T-helper 2 cell treated with Interferon-gamma antibody and Interleukin-4, amounts not matched to agents 5 μg/mL and 100 μg/mL, for 36 hours (primary cell): ENCODE results near the gene TSN.
"Not testable (repeated sequence)": the region's sequence is repeated elsewhere in the genome, so short reads cannot be mapped to it uniquely, and the experiment has no call there.

ENCODE experiments used
- DNase-seq: peaks from one replicate; pipeline ENCODE4 v3.0.0; 2021; ENCODE audit warnings: low spot score
- H3K27ac Mint-ChIP-seq: one replicate; pipeline ENCODE4 v1.8.0; 2021; ENCODE audit warnings: mild to moderate bottlenecking, mixed read lengths
- H3K27me3 Mint-ChIP-seq: one replicate; pipeline ENCODE4 v1.8.0; 2021; ENCODE audit warnings: low read depth, mixed read lengths
- H3K36me3 Mint-ChIP-seq: one replicate; pipeline ENCODE4 v1.8.0; 2021; ENCODE audit warnings: low read depth, mixed read lengths
- H3K4me1 Mint-ChIP-seq: one replicate; pipeline ENCODE4 v1.8.0; 2021; ENCODE audit warnings: low read depth, mixed read lengths
- H3K4me3 Mint-ChIP-seq: one replicate; pipeline ENCODE4 v1.8.0; 2022; ENCODE audit warnings: mild to moderate bottlenecking, moderate library complexity, mixed read lengths
- H3K9me3 Mint-ChIP-seq: one replicate; pipeline ENCODE4 v1.8.0; 2021; ENCODE audit warnings: mixed read lengths

Gene TSN

DNA sequence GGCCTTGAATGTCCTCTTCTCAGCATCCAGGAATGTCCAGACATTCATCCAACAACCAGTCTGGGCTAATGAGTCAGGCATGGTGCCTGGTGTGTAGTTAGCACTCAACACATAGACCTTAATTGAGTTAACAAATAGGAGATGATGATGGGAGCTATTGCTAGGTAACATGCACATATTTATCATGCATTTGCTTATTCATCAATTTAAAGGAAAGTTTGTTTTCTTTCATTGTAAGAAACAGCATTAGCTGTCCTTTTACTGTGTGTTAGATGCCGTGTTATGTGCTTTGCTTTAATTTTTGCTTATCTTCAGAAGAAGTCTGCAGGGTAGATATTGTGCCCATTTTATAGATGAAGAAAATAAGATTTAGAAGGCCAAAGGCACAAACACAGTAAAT, 43.2 kb downstream of the TSN start:
- Mint-ChIP-seq H3K36me3 (peaks cover 4% of the 10 kb centered on the region), H3K9me3 (peaks cover 8% of the 10 kb centered on the region), H3K4me1 (no peaks in the 10 kb centered on the region), H3K4me3 (no peak overlapping the region), H3K27ac (no peak overlapping the region), H3K27me3 (peaks cover 7% of the 10 kb centered on the region)
- no peak for DNase-seq

DNA sequence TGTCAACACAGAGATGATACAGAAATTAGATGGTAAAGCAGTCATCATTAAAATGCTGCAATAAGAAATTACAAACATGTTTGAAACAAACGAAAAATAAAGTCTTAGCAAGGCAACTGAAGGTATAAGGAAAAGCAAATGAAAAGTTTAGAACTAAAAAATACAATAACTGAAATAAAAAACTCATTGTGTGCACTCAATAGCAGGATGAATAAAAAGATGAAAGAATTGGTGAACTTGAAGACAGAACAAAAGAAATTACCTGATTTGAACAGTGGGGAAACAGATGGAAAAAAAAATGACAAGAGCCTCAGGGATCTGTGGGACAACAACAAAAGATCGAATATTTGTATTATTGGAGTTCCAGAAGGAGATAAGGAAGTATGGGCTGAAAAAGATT, 46.5 kb downstream of the TSN start:
- Mint-ChIP-seq H3K4me3 (no peak overlapping the region), H3K27me3 (peaks cover 16% of the 10 kb centered on the region), H3K27ac (no peak overlapping the region), H3K36me3 (peaks cover 4% of the 10 kb centered on the region), H3K4me1 (no peaks in the 10 kb centered on the region), H3K9me3 (peaks cover 8% of the 10 kb centered on the region)
- DNase-seq = no peak

DNA sequence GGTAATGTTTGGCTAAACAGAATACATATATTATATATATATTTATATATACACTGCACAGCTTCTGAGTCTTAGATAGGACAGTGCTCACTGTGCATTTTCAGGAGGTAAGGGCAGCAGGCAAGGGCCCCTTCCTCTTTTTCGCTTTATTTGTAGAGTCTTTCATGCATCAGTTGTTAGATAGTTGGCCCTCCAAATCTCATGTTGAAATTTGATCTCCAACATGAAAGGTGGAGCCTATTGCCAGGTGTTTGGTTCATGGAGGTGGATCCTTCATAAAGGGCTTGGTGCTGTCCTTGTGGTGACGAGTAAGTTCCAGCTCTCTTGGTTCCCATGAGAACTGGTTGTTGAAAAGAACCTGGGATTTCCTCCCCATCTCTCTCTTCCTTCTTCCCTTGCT, 48.1 kb downstream of the TSN start:
- H3K9me3 Mint-ChIP-seq = peaks cover 8% of the 10 kb centered on the region
- peaks cover 4% of the 10 kb centered on the region for H3K36me3 Mint-ChIP-seq
- H3K27me3 Mint-ChIP-seq = peaks cover 16% of the 10 kb centered on the region
- no peak overlapping the region for H3K27ac Mint-ChIP-seq
- no peak overlapping the region for H3K4me3 Mint-ChIP-seq
- no peaks in the 10 kb centered on the region for H3K4me1 Mint-ChIP-seq
- no peak for DNase-seq

DNA sequence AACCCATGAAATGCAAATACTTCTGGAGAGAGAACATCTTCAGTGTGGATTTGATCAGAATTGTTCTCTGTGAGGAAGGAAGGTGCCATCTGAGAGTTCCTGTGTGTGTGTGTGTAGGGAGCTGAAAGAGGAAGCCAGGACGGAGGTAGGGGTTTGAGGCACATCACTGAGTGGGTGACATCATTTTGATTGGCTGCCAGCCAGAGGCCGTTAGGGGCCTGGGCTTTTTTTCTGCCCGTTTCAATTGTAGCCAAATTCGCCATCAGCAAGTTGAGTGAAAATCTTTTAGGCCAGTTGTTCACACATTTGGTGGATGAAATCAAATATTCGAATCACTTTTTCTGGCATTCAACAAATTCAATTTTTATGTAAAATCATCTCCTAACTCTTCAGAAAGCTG, 48.9 kb downstream of the TSN start:
- Mint-ChIP-seq H3K4me1 (no peaks in the 10 kb centered on the region), H3K4me3 (no peak overlapping the region), H3K9me3 (peaks cover 8% of the 10 kb centered on the region), H3K36me3 (peaks cover 4% of the 10 kb centered on the region), H3K27ac (no peak overlapping the region), H3K27me3 (peaks cover 16% of the 10 kb centered on the region)
- no peak for DNase-seq

DNA sequence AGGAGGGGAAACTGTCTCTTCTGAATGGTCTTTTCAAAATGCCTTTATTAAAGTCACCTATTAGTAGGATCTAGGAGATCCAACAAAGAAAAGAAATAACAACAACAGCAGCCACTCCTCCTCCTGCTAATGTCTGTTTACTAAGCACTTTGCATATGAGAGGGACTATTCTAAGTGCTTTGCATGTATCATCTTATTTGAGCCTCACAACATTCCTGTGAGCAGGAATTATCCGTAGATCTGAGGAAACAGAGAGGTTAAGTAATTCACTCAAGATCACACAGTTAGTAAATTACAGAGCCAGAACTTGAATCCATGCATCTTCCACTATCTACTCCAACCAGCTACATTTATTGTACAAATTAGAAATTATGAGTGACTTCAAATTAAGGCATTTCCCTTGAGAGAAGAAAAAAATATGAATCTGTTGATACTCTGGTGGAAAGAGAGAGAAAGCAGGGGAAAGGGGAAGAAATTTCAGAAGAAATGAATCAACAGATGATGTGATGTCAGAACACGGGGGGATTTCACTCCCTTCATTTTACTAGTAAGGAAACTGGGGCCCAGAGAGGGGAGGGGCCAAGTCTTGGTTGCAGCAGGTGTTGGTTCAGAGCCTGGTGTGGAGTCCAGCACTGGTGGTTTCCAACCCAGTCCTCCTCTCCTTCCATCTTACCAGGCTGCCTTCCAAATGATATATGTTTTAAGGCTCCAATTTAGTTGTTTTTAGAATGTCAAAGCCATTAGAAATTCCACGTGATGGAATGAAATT, 49.7 kb downstream of the TSN start:
- no peak for DNase-seq
- Mint-ChIP-seq H3K27me3 (peaks cover 16% of the 10 kb centered on the region), H3K36me3 (peaks cover 4% of the 10 kb centered on the region), H3K9me3 (peaks cover 8% of the 10 kb centered on the region), H3K4me1 (no peaks in the 10 kb centered on the region), H3K4me3 (no peak overlapping the region), H3K27ac (no peak overlapping the region)

DNA sequence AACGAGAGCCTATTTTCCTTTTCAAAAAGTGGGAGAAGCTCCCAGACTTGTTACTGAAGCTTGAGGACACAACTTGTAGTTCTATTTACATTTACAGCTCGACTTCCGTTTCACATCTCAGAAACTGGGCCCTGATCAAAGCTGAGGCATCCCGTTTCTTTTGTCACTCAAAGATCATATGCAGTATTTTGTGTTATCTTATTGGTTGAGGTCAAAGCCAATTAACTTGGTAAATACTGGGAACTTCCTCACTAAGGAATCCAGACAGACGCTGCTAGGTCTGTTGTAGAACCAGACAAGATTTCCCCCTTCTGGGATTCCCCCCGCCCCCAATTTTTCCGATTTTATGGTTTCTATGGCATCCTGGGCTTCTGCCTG, 50.3 kb downstream of the TSN start:
- no peaks in the 10 kb centered on the region for H3K4me1 Mint-ChIP-seq
- H3K27ac Mint-ChIP-seq = no peak overlapping the region
- H3K4me3 Mint-ChIP-seq = no peak overlapping the region
- peaks cover 8% of the 10 kb centered on the region for H3K9me3 Mint-ChIP-seq
- DNase-seq = no peak
- peaks cover 16% of the 10 kb centered on the region for H3K27me3 Mint-ChIP-seq
- peaks cover 4% of the 10 kb centered on the region for H3K36me3 Mint-ChIP-seq

DNA sequence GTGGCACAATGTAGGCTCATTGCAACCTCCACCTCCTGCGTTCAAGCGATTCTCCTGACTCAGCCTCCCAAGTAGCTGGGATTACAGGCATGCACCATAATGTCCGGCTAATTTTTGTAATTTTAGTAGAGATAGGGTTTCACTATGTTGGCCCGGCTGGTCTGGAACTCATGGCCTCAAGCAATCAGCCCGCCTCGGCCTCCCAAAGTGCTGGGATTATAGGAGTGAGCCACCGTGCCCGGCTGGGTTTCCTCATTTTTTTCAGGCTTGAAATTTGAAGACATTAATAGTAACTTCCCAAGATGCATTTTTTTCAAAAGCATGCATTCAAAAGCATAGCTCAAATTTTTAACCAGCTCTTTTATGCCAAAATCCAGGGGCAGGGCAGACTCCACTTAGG, 52.3 kb downstream of the TSN start:
- H3K9me3 Mint-ChIP-seq, H3K27ac Mint-ChIP-seq, H3K4me1 Mint-ChIP-seq, H3K4me3 Mint-ChIP-seq, DNase-seq, H3K27me3 Mint-ChIP-seq, H3K36me3 Mint-ChIP-seq: not testable (repeated sequence)

DNA sequence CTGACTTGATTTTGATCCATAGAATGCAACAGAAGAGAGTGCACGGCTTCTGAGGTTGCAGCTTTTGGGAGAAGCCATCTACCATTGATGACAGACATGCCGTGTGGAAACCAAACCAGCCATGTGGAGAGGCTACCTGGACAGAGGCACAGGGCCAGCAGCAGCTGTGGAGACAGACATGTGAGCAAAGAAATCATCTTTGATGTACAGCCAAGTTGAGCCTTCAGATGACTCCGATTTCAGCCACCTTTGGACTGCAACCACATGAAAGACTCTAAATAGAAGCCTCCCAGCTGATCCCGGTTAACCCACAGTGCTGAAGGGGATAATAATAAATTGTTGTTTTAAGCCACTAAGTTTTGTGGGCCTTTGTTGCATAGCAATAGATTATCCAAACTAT, 54.2 kb downstream of the TSN start:
- DNase-seq = no peak
- Mint-ChIP-seq H3K9me3 (no peaks in the 10 kb centered on the region), H3K27ac (no peak overlapping the region), H3K36me3 (no peaks in the 10 kb centered on the region), H3K4me1 (no peaks in the 10 kb centered on the region), H3K27me3 (peaks cover 5% of the 10 kb centered on the region), H3K4me3 (no peak overlapping the region)

DNA sequence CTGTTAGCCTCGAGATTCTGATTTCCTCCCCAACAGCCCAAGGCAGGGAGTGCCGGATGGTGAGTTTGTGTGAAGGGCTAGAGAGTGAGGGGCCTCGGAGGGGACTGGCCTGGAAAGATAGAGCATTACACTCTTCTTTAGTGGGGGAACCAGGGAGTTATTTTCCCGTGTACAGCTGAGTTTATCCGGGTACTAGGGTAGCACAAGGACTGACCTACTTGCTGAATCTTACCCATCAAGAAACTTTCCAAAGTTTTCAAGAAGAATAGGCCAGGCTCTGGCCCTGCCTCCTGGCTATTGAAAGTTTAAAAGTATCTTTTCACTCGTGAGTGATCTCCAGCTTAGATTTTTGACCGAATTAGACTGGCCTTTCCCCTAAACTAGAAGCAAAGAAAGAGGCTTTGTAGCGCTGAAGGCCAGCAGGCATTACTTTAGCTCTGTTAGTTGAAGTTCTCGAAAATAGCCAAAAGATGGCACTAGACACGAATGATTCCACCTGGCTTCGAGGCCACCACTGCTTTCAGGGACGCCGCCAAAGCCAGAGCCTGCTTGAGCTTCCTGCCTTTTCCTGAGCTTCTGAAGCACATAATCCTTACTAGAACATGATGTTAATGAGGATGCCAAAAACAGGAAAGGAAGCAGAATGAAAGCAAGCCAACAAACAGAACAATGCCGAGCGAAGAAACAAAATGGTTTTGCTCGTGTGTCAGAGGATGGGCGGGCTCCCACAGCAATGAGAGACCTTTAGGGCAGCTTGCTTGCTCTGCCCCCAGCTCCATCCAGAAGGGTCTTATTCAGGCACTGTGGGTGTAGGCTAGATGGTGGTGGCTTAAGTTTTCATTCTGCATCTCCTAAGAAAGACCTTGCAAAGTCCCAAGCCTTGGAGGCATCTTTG, 55.8 kb downstream of the TSN start:
- no peaks in the 10 kb centered on the region for H3K36me3 Mint-ChIP-seq
- H3K4me1 Mint-ChIP-seq = no peaks in the 10 kb centered on the region
- H3K9me3 Mint-ChIP-seq = no peaks in the 10 kb centered on the region
- no peak overlapping the region for H3K4me3 Mint-ChIP-seq
- DNase-seq = no peak
- no peak overlapping the region for H3K27ac Mint-ChIP-seq
- H3K27me3 Mint-ChIP-seq = no peaks in the 10 kb centered on the region

DNA sequence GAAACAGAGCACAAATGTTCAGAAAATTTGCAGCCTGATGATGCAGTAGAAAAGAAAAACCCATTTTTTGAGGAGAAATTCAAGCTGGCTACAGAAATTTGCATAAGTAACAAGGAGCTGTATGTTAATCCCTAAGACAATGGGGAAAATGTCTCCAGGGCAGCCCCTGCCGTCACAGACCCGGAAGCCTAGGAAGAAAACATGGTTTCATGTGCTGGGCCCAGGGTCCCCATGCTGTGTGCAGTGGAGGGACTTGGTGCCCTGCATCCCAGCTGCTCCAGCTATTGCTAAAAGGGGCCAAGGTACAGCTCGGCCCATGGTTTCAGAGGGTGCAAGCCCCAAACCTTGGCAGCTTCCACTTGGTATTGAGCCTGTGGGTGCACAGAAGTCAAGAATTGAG, 57.6 kb downstream of the TSN start:
- not testable (repeated sequence) for H3K27ac Mint-ChIP-seq, H3K4me3 Mint-ChIP-seq, H3K4me1 Mint-ChIP-seq, H3K27me3 Mint-ChIP-seq, DNase-seq, H3K36me3 Mint-ChIP-seq, H3K9me3 Mint-ChIP-seq

DNA sequence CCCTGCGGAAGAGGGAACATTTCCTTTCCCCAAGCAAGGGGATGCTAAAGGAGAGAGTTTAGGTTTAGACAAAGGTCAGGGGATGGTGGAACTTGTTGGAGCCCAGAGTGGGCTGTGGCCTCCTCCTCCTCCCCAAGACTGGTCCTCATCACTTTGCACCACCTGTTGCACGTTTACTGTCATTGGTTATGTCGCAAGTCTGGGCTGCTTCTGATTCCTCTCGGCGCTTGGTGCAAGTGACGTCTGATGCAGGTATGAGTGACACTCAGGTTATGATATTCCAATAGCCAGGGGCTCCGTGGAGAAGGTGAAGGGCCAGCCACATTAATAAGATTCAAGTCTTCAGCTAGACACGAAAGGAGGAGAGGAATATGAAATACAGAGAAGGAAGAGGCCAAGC, 59.8 kb downstream of the TSN start:
- DNase-seq = no peak
- no peaks in the 10 kb centered on the region for H3K9me3 Mint-ChIP-seq
- no peaks in the 10 kb centered on the region for H3K36me3 Mint-ChIP-seq
- H3K4me3 Mint-ChIP-seq = no peak overlapping the region
- no peaks in the 10 kb centered on the region for H3K4me1 Mint-ChIP-seq
- H3K27me3 Mint-ChIP-seq = peaks cover 4% of the 10 kb centered on the region
- H3K27ac Mint-ChIP-seq = no peak overlapping the region

DNA sequence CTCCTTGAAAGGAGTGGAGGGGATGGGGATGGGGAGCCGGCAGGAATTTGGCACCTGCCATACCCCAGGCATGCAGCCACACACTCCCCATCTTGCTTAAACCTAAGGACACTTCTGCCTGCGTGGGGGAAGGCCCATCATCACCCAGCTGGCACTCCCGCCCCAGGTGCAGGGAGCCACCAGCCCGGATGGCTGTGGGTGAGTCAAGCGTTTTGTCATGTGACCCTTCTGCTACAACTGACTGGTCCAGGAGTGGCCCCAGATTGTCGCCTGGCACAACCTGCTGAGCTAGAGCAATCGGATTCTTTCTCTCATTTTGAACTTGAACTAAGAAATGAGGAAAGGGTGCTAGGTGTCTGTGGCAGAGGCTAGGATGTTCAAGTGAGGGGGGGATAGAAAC, 61.3 kb downstream of the TSN start:
- Mint-ChIP-seq H3K27me3 (peaks cover 4% of the 10 kb centered on the region), H3K27ac (no peak overlapping the region), H3K9me3 (no peaks in the 10 kb centered on the region), H3K4me1 (no peaks in the 10 kb centered on the region), H3K4me3 (no peak overlapping the region), H3K36me3 (no peaks in the 10 kb centered on the region)
- DNase-seq = no peak

DNA sequence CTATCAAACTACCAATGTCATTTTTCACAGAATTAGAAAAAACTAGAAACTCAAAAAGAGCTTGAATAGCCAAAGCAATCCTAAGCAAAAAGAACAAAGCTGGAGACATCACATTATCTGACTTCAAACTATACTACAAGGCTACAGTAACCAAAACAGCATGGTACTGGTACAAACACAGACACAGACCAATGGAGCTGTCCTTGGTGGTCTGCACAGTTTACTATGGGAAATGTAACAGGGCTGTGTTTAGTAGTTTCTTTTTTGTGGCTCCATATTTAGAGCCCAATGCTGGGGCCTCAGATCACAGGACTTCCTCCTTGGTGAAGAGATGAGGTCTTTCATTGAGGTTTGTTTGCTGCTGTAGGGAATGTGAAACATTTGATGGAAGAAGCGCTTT, 61.9 kb downstream of the TSN start:
- not testable (repeated sequence) for H3K4me3 Mint-ChIP-seq, H3K27ac Mint-ChIP-seq, H3K36me3 Mint-ChIP-seq, H3K9me3 Mint-ChIP-seq, H3K4me1 Mint-ChIP-seq, DNase-seq, H3K27me3 Mint-ChIP-seq
